Measurements from ENCODE around the gene MAZ. TPM values are rescaled to one million over a fixed set of nuclear protein-coding genes. Genes with fewer than 3 reads are reported as not detected.

The MAZ gene
- total and polyA plus RNA-seq, 2 of the 13 experiments (the other 11 are each of a cell fraction or from before 2014, with no cell fraction given) = 203 to 277 TPM

DNA sequence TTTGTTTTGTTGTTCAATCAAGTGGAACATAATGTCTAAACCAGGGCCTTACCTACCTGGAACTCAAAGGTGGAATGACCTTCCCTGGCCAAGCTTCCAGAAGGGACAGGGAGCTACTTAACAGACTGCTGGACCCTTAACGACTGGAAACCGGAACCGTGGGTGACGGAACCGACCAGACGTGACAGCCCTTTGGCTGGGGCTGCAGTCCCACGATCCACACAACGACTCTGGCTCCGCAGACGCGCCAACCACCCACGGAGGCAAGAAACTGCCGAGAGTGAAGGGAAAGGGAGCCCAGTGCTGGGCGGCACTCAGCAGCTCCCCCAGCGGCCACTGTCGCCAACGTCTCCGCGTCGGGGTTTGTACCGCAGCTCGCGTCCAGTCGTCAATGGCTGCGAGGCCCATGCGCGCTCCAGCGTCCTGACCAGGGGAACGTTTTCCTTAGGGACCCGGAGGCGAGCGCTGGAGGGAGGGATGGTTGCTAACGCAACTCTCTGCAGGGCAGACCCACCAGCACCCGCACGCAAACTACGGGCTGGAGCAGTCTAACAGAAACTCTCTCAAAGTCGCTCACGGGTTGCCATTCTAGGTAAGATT lies 21.3 kb upstream of the MAZ start (continued):
- TF ChIP-seq, protein P1, sequence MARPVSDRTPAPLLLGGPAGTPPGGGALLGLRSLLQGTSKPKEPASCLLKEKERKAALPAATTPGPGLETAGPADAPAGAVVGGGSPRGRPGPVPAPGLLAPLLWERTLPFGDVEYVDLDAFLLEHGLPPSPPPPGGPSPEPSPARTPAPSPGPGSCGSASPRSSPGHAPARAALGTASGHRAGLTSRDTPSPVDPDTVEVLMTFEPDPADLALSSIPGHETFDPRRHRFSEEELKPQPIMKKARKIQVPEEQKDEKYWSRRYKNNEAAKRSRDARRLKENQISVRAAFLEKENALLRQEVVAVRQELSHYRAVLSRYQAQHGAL (CRISPR knock-in tag; IDR thresholded peaks at IDR 0.05; ENCODE audit: not compliant biosample characterization) = no peak
- TF ChIP-seq ZBTB39 (CRISPR knock-in tag; IDR thresholded peaks at IDR 0.05) (no peak), ZNF709 (CRISPR knock-in tag; IDR thresholded peaks at IDR 0.05) (no peak), ZNF768 (CRISPR knock-in tag; IDR thresholded peaks at IDR 0.05) (peak; percentile 80), ATF7-NPFF (CRISPR knock-in tag; IDR thresholded peaks at IDR 0.05; ENCODE audit: low read depth) (no peak), ZNF678 (CRISPR knock-in tag; IDR thresholded peaks at IDR 0.05) (no peak), ATRX (CRISPR knock-in tag; IDR thresholded peaks at IDR 0.05; ENCODE audit: borderline replicate concordance) (no peak), SMC3 (IDR thresholded peaks at IDR 0.05; ENCODE audit: low read length) (no peak), KDM3A (CRISPR knock-in tag; IDR thresholded peaks at IDR 0.05; ENCODE audit: low read depth) (peak; percentile 78), ZNF883 (CRISPR knock-in tag; IDR thresholded peaks at IDR 0.05; ENCODE audit: not compliant biosample characterization) (peak; percentile 86), TBL1XR1 (IDR thresholded peaks at IDR 0.05; ENCODE audit: borderline replicate concordance, low read length, partially characterized antibody) (peak; percentile 26), ZNF24 (IDR thresholded peaks at IDR 0.05) (no peak), RFX3 (CRISPR knock-in tag; IDR thresholded peaks at IDR 0.05) (no peak), CERS6 (CRISPR knock-in tag; IDR thresholded peaks at IDR 0.05) (no peak), ZFP82 (CRISPR knock-in tag; IDR thresholded peaks at IDR 0.05; ENCODE audit: borderline replicate concordance) (no peak), TBX3 (IDR thresholded peaks at IDR 0.05; ENCODE audit: borderline replicate concordance) (no peak), SMARCC2 (IDR thresholded peaks at IDR 0.05) (no peak), ZNF563 (CRISPR knock-in tag; IDR thresholded peaks at IDR 0.05) (no peak), DMAP1 (CRISPR knock-in tag; IDR thresholded peaks at IDR 0.05) (peak; percentile 45; the same call in 1 of the 2 replicates), ZFYVE20 (CRISPR knock-in tag; IDR thresholded peaks at IDR 0.05; ENCODE audit: borderline replicate concordance, low read depth) (no peak), ASH2L (IDR thresholded peaks at IDR 0.05; ENCODE audit: insufficient read length, low read depth, low read length) (no peak), SSRP1 (CRISPR knock-in tag; IDR thresholded peaks at IDR 0.05) (peak; percentile 87)
- TF ChIP-seq, protein P2, sequence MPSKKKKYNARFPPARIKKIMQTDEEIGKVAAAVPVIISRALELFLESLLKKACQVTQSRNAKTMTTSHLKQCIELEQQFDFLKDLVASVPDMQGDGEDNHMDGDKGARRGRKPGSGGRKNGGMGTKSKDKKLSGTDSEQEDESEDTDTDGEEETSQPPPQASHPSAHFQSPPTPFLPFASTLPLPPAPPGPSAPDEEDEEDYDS (CRISPR knock-in tag; IDR thresholded peaks at IDR 0.05) = peak; percentile 62
- TF ChIP-seq, protein P3, sequence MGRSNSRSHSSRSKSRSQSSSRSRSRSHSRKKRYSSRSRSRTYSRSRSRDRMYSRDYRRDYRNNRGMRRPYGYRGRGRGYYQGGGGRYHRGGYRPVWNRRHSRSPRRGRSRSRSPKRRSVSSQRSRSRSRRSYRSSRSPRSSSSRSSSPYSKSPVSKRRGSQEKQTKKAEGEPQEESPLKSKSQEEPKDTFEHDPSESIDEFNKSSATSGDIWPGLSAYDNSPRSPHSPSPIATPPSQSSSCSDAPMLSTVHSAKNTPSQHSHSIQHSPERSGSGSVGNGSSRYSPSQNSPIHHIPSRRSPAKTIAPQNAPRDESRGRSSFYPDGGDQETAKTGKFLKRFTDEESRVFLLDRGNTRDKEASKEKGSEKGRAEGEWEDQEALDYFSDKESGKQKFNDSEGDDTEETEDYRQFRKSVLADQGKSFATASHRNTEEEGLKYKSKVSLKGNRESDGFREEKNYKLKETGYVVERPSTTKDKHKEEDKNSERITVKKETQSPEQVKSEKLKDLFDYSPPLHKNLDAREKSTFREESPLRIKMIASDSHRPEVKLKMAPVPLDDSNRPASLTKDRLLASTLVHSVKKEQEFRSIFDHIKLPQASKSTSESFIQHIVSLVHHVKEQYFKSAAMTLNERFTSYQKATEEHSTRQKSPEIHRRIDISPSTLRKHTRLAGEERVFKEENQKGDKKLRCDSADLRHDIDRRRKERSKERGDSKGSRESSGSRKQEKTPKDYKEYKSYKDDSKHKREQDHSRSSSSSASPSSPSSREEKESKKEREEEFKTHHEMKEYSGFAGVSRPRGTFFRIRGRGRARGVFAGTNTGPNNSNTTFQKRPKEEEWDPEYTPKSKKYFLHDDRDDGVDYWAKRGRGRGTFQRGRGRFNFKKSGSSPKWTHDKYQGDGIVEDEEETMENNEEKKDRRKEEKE (IDR thresholded peaks at IDR 0.05) = no peak

All from HepG2 (cell line).